ENCODE data around the gene MAOA.

GRCh38 chrX:43612400-43612799 is 43.7 kb upstream of the MAOA start:
- TF ChIP-seq GATA3 (IDR thresholded peaks at IDR 0.05; ENCODE audit: low read depth, low read length) (no peak), GATA2 (IDR thresholded peaks at IDR 0.05; ENCODE audit: low read depth, low read length) (no peak)

Data from SH-SY5Y (cell line).